Measurements from ENCODE around the gene SULT2B1. TPM values are rescaled to one million over a fixed set of nuclear protein-coding genes. Genes with fewer than 3 reads are reported as not detected.
A peak's percentile ranks its signal among the peaks of the same experiment; 100 is the strongest.

Gene SULT2B1
- total RNA-seq, 2 donors from 2014 or later = not detected

DNA sequence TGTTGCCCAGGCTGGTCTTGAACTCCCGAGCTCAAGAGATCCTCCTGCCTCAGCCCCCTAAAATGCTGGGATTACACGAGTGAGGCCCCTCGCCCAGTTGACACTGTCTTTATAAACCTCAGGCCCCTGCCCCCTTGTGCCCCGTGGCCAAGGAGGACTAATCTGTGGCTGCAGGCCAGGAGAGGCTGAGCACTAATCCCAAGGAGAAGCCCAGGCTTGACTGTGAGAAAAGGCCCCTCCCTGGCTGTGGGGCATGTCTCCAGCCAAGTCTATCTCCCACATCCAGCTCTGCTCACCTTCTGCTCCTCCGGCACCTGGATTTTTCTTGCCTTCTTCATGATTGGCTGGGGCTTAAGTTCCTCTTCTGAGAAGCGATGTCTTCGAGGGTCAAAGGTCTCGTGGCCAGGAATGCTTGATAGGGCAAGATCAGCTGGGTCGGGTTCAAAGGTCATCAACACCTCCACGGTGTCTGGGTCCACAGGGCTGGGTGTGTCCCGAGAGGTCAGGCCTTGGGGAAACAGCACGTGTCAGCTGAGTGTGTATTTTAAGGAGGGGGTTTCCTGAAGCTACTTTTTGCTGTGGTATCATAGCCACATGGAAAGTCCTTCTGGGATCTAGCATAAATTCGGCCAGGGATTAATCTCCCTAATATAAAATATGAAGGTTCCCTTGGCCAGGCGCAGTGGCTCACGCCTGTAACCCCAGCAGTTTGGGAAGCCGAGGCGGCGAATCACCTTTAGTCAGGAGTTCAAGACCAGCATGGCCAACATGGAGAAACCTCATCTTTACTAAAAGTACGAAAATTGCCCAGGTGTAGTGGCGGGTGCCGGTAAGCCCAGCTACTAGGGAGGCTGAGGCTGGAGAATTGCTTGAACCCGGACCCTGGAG lies 81.4 kb downstream of the SULT2B1 start:
- H3K27me3 ChIP-seq = no peaks in the 10 kb centered on the region
- no peaks in the 10 kb centered on the region for H3K36me3 ChIP-seq
- peaks cover 0 to 75% of the 10 kb centered on the region in 2 donors for H3K4me1 ChIP-seq
- peak overlapping the region; percentile 97 to 98 for H3K27ac ChIP-seq
- peak overlapping the region in 1 of 2 donors; percentile 78 for H3K4me3 ChIP-seq
- TF ChIP-seq, protein P1, sequence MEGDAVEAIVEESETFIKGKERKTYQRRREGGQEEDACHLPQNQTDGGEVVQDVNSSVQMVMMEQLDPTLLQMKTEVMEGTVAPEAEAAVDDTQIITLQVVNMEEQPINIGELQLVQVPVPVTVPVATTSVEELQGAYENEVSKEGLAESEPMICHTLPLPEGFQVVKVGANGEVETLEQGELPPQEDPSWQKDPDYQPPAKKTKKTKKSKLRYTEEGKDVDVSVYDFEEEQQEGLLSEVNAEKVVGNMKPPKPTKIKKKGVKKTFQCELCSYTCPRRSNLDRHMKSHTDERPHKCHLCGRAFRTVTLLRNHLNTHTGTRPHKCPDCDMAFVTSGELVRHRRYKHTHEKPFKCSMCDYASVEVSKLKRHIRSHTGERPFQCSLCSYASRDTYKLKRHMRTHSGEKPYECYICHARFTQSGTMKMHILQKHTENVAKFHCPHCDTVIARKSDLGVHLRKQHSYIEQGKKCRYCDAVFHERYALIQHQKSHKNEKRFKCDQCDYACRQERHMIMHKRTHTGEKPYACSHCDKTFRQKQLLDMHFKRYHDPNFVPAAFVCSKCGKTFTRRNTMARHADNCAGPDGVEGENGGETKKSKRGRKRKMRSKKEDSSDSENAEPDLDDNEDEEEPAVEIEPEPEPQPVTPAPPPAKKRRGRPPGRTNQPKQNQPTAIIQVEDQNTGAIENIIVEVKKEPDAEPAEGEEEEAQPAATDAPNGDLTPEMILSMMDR (IDR thresholded peaks at IDR 0.05) = no peak
- H3K9me3 ChIP-seq = no peaks in the 10 kb centered on the region
- DNase-seq (ENCODE audit: low spot score) = no peak

GRCh38 chr19:48634036-48634342 lies 82.0 kb downstream of the SULT2B1 start:
- DNase-seq (ENCODE audit: low spot score) = no peak
- H3K9me3 ChIP-seq = no peaks in the 10 kb centered on the region
- H3K27me3 ChIP-seq = no peaks in the 10 kb centered on the region
- TF ChIP-seq, protein P1 (IDR thresholded peaks at IDR 0.05) = no peak
- peak overlapping the region in 1 of 2 donors; percentile 78 for H3K4me3 ChIP-seq
- H3K36me3 ChIP-seq = no peaks in the 10 kb centered on the region
- H3K4me1 ChIP-seq = peaks cover 0 to 80% of the 10 kb centered on the region in 2 donors
- peak overlapping the region; percentile 97 to 98 for H3K27ac ChIP-seq

DNA sequence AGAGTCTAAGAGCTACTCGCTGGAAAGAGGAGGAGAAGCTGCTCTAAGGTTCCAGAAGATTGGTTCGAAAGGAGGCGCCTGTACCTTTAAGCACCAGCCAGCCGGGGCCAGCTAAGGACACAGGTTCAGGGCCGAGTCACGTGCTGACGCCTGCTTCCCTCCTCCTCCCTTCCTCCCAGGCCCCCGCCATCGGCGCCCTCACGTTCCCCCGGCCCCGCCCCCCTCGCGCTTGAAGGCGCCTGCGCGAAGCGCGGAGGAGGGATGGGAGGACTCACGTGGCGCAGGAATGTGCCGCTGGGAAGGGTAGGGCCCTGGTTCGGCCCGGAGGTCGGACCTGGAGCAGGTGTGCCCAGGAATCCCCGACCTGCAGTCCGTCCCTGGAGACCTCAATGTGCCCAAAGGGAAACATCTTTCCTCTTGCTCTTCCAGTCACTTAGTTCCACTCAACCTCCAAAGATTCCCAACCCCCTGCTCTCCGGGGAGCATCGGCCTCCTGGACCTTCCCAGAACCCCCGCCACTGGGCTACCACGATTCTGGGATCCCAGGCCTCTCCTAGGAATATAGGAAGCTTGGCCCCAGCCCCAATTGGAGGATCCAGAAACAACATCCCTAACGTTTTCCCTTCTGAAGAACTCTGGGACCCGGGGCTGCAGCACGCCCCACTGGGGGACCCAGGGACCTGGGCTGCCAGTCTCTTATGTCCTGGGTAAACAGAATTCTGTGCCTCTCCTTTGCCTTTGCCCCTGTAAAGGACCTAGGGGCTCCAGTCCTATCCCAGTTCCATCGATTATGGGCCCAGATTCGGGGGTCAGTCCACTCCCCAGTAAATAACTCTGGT lies 82.7 kb downstream of the SULT2B1 start:
- Histone ChIP-seq H3K27ac (peak overlapping the region; percentile 97 to 98), H3K9me3 (no peaks in the 10 kb centered on the region), H3K36me3 (no peaks in the 10 kb centered on the region), H3K4me1 (peaks cover 0 to 78% of the 10 kb centered on the region in 2 donors), H3K27me3 (no peaks in the 10 kb centered on the region), H3K4me3 (peak overlapping the region; percentile 3 to 78)
- TF ChIP-seq, protein P1 (IDR thresholded peaks at IDR 0.05) = no peak
- peak; percentile 98 for DNase-seq (ENCODE audit: low spot score)

GRCh38 chr19:48635263-48635965 lies 83.4 kb downstream of the SULT2B1 start:
- no peaks in the 10 kb centered on the region for H3K9me3 ChIP-seq
- no peak for DNase-seq (ENCODE audit: low spot score)
- TF ChIP-seq, protein P1 (IDR thresholded peaks at IDR 0.05) = no peak
- H3K27me3 ChIP-seq = no peaks in the 10 kb centered on the region
- H3K4me3 ChIP-seq = peak overlapping the region; percentile 49 to 78
- no peaks in the 10 kb centered on the region for H3K36me3 ChIP-seq
- peaks cover 0 to 70% of the 10 kb centered on the region in 2 donors for H3K4me1 ChIP-seq
- H3K27ac ChIP-seq = peak overlapping the region; percentile 97 to 98

DNA sequence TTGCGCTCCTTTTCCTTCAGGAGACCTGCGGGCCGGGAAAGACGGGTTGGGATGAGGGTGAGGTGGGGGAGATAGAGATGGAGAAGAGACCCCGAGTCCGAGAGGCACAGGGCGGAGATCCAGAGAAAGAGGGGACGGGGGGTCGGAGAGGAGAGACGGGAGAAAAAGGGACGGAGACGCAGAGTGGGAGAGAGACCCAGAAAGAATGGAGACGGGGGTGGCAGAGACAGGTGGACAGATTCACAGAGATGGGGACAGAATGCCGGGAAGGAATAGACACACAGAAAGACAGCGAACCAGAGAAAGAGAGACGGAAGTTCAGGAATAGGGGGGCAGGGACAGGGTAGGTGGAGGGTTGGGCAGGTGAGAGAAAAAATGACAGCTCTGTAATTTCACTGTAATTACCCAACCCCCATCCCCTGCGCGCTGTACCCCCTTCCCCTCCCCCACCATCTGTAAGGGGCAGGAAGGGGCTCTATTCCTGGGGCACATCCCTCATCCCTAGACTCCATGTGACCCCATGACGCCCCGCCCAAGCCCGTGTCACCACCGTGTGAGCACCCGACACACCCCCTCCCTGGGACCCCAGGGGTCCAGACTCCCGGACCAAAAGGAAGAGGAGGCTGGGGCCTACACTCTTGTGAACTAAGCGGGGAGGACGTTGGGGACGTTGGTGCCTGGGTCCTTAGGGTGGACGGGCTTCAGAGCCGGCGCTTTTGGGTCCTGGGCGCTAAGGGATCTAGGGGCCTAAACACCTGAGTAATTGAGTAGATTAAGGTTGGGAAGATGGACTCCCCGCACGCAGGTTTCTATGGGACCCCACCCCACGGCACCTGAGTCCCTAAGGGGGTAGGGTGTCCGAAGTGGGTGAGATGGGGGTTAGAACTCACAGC lies 84.2 kb downstream of the SULT2B1 start:
- peaks cover 0 to 62% of the 10 kb centered on the region in 2 donors for H3K4me1 ChIP-seq
- no peak for DNase-seq (ENCODE audit: low spot score)
- TF ChIP-seq, protein P1 (IDR thresholded peaks at IDR 0.05) = no peak

More for the DNA sequence above, 84.2 kb downstream of the SULT2B1 start:
- no peaks in the 10 kb centered on the region for H3K36me3 ChIP-seq
- no peaks in the 10 kb centered on the region for H3K27me3 ChIP-seq
- peak overlapping the region; percentile 97 to 98 for H3K27ac ChIP-seq
- H3K9me3 ChIP-seq = no peaks in the 10 kb centered on the region
- peak overlapping the region; percentile 49 to 78 for H3K4me3 ChIP-seq
